SK-N-MC (cell line): ENCODE data around the gene PPFIBP2.

ENCODE experiments used
- EZH2 ChIP-seq: fragments of 200-600 bp; sonication (generic); IDR thresholded peaks from one replicate; pipeline ENCODE4 v1.6.1; 2017; ENCODE audit warnings: antibody characterized with exemption
- FOXP2 ChIP-seq: optimal IDR thresholded peaks from 2 replicates; pipeline ENCODE3; 2011; ENCODE audit warnings: mild to moderate bottlenecking, moderate library complexity; ENCODE audit not compliant: insufficient read depth; ENCODE audit errors: extremely low read length, control extremely low read depth
- POLR2AphosphoS5 ChIP-seq: IDR thresholded peaks from 2 replicates; pipeline ENCODE4 v1.6.1; 2012; ENCODE audit warnings: mild to moderate bottlenecking, low read depth, low read length, borderline replicate concordance

DNA sequence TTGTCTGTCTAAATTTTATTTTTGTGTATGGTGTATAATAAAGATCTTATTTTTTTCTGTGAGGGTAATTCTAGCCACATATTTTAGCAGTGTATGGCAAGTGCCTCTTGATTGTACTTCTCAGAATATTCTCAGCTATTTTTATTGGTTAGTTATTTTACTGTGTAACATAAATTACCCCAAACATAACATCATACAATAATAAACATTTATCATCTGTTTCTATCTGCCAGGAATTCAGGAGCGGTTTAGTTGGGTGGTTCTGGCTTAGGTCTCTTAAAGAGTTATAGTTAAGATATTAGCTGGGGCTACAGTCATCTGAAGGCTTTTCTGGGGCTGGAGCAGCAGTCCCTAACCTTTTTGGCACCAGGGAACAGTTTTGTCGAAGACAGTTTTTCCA is 47.8 kb downstream of the PPFIBP2 start:
- TF ChIP-seq POLR2AphosphoS5 (no peak), EZH2 (no peak), FOXP2 (no peak)
